K562 (cell line): Measurements from ENCODE around the gene TNFAIP3. TPM values are rescaled to one million over a fixed set of nuclear protein-coding genes. Genes with fewer than 3 reads are reported as not detected.

Experiments used
- ATAC-seq: fragments of 200-7000 bp; cut with Tn5 transposase; 3 replicates; pipeline ENCODE4 v1.9.1; 2020; ENCODE audit warnings: moderate library complexity
- BruUV-seq: library from RNA; stranded (reverse); fragments of 400-500 nt; replicated peaks from 2 replicates; lab custom pipeline; 2021; lab: Mats Ljungman, UMichigan
- CTCF ChIA-PET: fragments of 300-600 bp; formaldehyde crosslinking; extraction: SDS; loops from one replicate; lab custom pipeline; 2021; ENCODE audit warnings: low intra/inter-chr PET ratio; lab: Yijun Ruan, JAX
- POLR2A ChIA-PET: fragments of 300-600, 350-650 bp; sonication (Branson Sonifier 250); formaldehyde crosslinking; extraction: SDS; loops from one replicate; lab custom pipeline; 2021; ENCODE audit warnings: antibody characterized with exemption, inconsistent platforms; lab: Yijun Ruan, JAX
- DNase-seq, 4 experiments: peaks; one replicate each; pipeline versions ENCODE4 v3.0.0 to v3.0.0-alpha.2; 2011 to 2018; ENCODE audit warnings: low spot score in 3 of 4, mixed read lengths in 3 of 4; ENCODE audit errors: extremely low read depth in 1 of 4
- FAIRE-seq: peaks from 2 replicates; lab custom pipeline; 2011; peaks lifted over from hg19 to GRCh38; lab: Jason Lieb, UNC
- H2AFZ ChIP-seq: 2 replicates; pipeline ENCODE4 v1.6.0; 2011; ENCODE audit warnings: low read depth, low read length, control low read depth, inconsistent platforms
- H3K27ac ChIP-seq: fragments of 200-600 bp; 3 replicates; pipeline ENCODE4 v1.8.0; 2011; ENCODE audit warnings: low read depth, mild to moderate bottlenecking, control low read depth, inconsistent platforms, low read length, moderate library complexity, mixed read lengths; ENCODE audit errors: extremely low read depth
- H3K27me3 ChIP-seq, 2 experiments: fragments of 300-600 bp in 1 of 2; 2 replicates in 1 of 2; 3 replicates in 1 of 2; pipeline versions ENCODE4 v1.6.0 to v1.8.0; 2011; ENCODE audit warnings: inconsistent platforms in 2 of 2, low read length in 2 of 2, mild to moderate bottlenecking in 1 of 2, mixed read lengths in 1 of 2, moderate library complexity in 1 of 2; ENCODE audit not compliant: control insufficient read depth in 2 of 2, insufficient read depth in 2 of 2
- H3K36me3 ChIP-seq: fragments of 300-600 bp; 3 replicates; pipeline ENCODE4 v1.8.0; 2011; ENCODE audit warnings: mild to moderate bottlenecking, low read length, inconsistent platforms; ENCODE audit not compliant: control insufficient read depth, insufficient read depth
- H3K4me1 ChIP-seq, 2 experiments: fragments of 200-600 bp in 1 of 2; replicated peaks in 1 of 2; 2 replicates in 1 of 2; 3 replicates in 1 of 2; pipeline versions ENCODE4 v1.5.1 to v1.8.0; 2011; ENCODE audit warnings: inconsistent platforms in 2 of 2, low read length in 2 of 2, mild to moderate bottlenecking in 1 of 2, mixed read lengths in 1 of 2, moderate library complexity in 1 of 2; ENCODE audit not compliant: control insufficient read depth in 2 of 2, insufficient read depth in 2 of 2
- H3K4me2 ChIP-seq: 2 replicates; pipeline ENCODE4 v1.6.1; 2011; ENCODE audit warnings: low read length, control low read depth, inconsistent platforms, mixed read lengths; ENCODE audit not compliant: insufficient read depth
- H3K4me3 ChIP-seq: fragments of 200-600 bp; sonication (generic), shearing (Covaris generic); 2 replicates; pipeline ENCODE4 v1.5.1; 2016; ENCODE audit warnings: control low read depth, inconsistent platforms
- H3K79me2 ChIP-seq: fragments of 200-600 bp; 3 replicates; pipeline ENCODE4 v1.8.0; 2011; ENCODE audit warnings: low read length, inconsistent platforms; ENCODE audit not compliant: control insufficient read depth, insufficient read depth
- H3K9ac ChIP-seq, 2 experiments: 2 replicates each; pipeline versions ENCODE4 v1.6.0 to v1.6.1; 2011; ENCODE audit warnings: low read depth in 2 of 2, low read length in 2 of 2, control low read depth in 1 of 2, inconsistent platforms in 1 of 2, mild to moderate bottlenecking in 1 of 2, mixed read lengths in 1 of 2; ENCODE audit not compliant: insufficient read depth in 1 of 2
- H3K9me1 ChIP-seq: one replicate; pipeline ENCODE4 v1.6.0; 2011; ENCODE audit warnings: inconsistent platforms, mild to moderate bottlenecking, low read length, moderate library complexity; ENCODE audit not compliant: control insufficient read depth, insufficient read depth
- H3K9me3 ChIP-seq: replicated peaks from 2 replicates; pipeline ENCODE4 v1.5.1; 2011; ENCODE audit warnings: low read depth, low read length, inconsistent platforms; ENCODE audit not compliant: control insufficient read depth, insufficient read depth
- H4K20me1 ChIP-seq: replicated peaks from 2 replicates; pipeline ENCODE4 v1.6.1; 2011; ENCODE audit warnings: low read length, inconsistent platforms, mixed read lengths; ENCODE audit not compliant: control insufficient read depth, insufficient read depth
- ETV1 ChIP-seq: fragments of 450-650 bp; conservative IDR thresholded peaks from 2 replicates; pipeline ENCODE4 v1.6.1; 2016; ENCODE audit warnings: missing genetic modification characterization, control low read depth, low read depth, missing compliant biosample characterization
- GTF2F1 ChIP-seq: IDR thresholded peaks from 2 replicates; pipeline ENCODE4 v1.6.1; 2011; ENCODE audit warnings: low read depth, low read length, improper control_type of control experiment
- MEIS2 ChIP-seq: fragments of 450-650 bp; IDR thresholded peaks from 2 replicates; pipeline ENCODE4 v1.6.1; 2014; ENCODE audit warnings: mild to moderate bottlenecking; ENCODE audit not compliant: partially characterized antibody
- NR2C2 ChIP-seq, 2 experiments: fragments of 200-800 bp in 1 of 2; sonication (Bioruptor generic) in 1 of 2; sonication (generic) in 1 of 2; formaldehyde crosslinking in 1 of 2; IDR thresholded peaks; 2 replicates each; pipeline versions ENCODE4 v1.6.1 to v1.8.0; 2016 to 2022; ENCODE audit warnings: mild to moderate bottlenecking in 1 of 2, missing compliant biosample characterization in 1 of 2, missing genetic modification characterization in 1 of 2, missing genetic modification reagents in 1 of 2
- TCFL5 ChIP-seq: fragments of 250-450 bp; sonication (Bioruptor Pico); conservative IDR thresholded peaks from 2 replicates; pipeline ENCODE4 v1.6.1; 2021; ENCODE audit warnings: mild to moderate bottlenecking, moderate library complexity, matching md5 sums
- ZNF384 ChIP-seq: IDR thresholded peaks from 2 replicates; pipeline ENCODE4 v1.6.1; 2012; ENCODE audit warnings: low read depth, low read length, improper control_type of control experiment
- ZNF764 ChIP-seq: fragments of 250-450 bp; sonication (Bioruptor Pico); IDR thresholded peaks from 2 replicates; pipeline ENCODE4 v1.4.0; 2020; ENCODE audit warnings: low read depth, mild to moderate bottlenecking, moderate library complexity
- WGBS: fragments of 100-300 bp; shearing (Covaris generic); methylation state at CpG from one replicate; pipeline ENCODE4 v1.1.6; 2016; ENCODE audit warnings: low coverage, mixed read lengths; ENCODE audit not compliant: insufficient coverage; ENCODE audit errors: missing lambda C conversion rate; 5-methylcytosine and 5-hydroxymethylcytosine counted together
- in situ Hi-C: fragments of 300-500 bp; cut with MboI; formaldehyde crosslinking; loops from 4 replicates; pipeline ENCODE4 v1.15.0; 2018; ENCODE audit warnings: inconsistent platforms, mixed read lengths
- intact Hi-C: fragments of 100-400 bp; cut with micrococcal nuclease; formaldehyde crosslinking; loops from 2 replicates; pipeline ENCODE4 v1.14.2; 2022
- polyA plus RNA-seq, 8 experiments: library from polyadenylated mRNA; depleted of rRNA in 4 of 8; stranded (reverse) in 5 of 8; unstranded in 3 of 8; fragments of >200 nt; fragmentation: Nextera tagmentation in 2 of 8; fragmentation: Illumina TruSeq in 1 of 8; extraction: Ambion mirVana in 2 of 8; extraction: Trizol in 1 of 8; gene quantifications; 2 replicates each; pipeline versions ENCODE4 v1.2.1 to v1.2.3, GENCODE V29; 2011 to 2014; ENCODE audit warnings: inconsistent platforms in 1 of 8, missing spikeins in 1 of 8
- total RNA-seq, 7 experiments: library from RNA; depleted of rRNA in 6 of 7; stranded (reverse); fragments of >200 nt in 6 of 7; fragmentation: Illumina TruSeq in 2 of 7; extraction: Trizol in 2 of 7; gene quantifications; 2 replicates each; pipeline versions ENCODE4 v1.2.1 to v1.2.3, GENCODE V29; 2011 to 2021; ENCODE audit warnings: low replicate concordance in 1 of 7
- TF ChIP-seq, protein P1 (sequence below): fragments of 250-450 bp; sonication (Bioruptor Pico); IDR thresholded peaks from 2 replicates; pipeline ENCODE4 v1.5.0; 2020; ENCODE audit warnings: mild to moderate bottlenecking, borderline replicate concordance
- TF ChIP-seq, protein P2 (sequence below): sonication (generic); formaldehyde crosslinking; IDR thresholded peaks from 2 replicates; pipeline ENCODE4 v1.8.1; 2023; ENCODE audit warnings: mild to moderate bottlenecking, missing genetic modification reagents

TNFAIP3 gene
- total and polyA plus RNA-seq, 9 of the 15 experiments (the other 6 are each of a cell fraction or from before 2014, with no cell fraction given) = 0.79 to 17.0 (median 6.4) TPM

DNA sequence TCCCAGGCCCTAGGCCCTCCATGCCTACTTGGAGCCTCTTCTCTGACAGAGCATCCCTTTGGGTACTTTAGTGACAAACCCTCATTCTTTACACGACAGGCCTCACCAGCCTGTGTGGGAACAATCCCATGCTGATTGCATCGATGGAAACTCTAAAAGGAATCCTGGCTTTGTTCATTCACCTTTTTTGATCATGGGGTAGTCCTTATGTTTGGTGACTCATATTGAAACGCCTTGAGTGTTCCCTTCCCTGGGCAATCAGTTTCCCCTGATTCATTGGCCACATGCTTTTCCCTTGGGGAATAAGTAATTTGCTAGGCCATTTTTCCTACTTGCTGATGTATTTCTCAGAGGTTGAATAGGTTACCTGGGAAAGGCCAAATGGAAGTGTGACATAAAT, 14.7 kb upstream of the TNFAIP3 start (continued):
- TF ChIP-seq, protein P1, sequence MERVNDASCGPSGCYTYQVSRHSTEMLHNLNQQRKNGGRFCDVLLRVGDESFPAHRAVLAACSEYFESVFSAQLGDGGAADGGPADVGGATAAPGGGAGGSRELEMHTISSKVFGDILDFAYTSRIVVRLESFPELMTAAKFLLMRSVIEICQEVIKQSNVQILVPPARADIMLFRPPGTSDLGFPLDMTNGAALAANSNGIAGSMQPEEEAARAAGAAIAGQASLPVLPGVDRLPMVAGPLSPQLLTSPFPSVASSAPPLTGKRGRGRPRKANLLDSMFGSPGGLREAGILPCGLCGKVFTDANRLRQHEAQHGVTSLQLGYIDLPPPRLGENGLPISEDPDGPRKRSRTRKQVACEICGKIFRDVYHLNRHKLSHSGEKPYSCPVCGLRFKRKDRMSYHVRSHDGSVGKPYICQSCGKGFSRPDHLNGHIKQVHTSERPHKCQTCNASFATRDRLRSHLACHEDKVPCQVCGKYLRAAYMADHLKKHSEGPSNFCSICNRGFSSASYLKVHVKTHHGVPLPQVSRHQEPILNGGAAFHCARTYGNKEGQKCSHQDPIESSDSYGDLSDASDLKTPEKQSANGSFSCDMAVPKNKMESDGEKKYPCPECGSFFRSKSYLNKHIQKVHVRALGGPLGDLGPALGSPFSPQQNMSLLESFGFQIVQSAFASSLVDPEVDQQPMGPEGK (CRISPR knock-in tag) = no peak

DNA sequence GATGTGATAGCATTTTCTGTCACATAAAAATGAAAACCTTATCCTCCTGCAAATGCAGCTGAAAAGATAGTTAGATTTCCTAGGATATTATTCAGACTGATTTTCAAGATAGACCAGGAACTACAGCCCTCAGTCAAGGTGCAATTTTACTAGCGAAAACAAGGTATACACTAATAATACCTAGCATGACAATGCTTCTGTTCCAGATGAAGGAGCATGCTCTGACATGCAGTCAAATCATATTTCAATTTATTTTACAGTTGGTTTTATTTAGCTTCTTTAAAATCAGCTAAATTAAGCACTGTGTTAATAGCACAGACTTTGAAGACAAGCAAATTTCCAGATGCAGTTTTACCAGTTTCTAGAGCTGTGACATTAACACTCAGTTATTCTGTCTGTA, 14.2 kb upstream of the TNFAIP3 start:
- Histone ChIP-seq H3K79me2 (no peaks in the 10 kb centered on the region), H3K9ac (no peak overlapping the region), H3K36me3 (peaks cover 4% of the 10 kb centered on the region; the same call in 1 of the 3 replicates), H2AFZ (0 out of 2 replicates have a peak overlapping the region, but pooled peaks have one; percentile 22), H3K4me3 (no peak overlapping the region), H4K20me1 (no peaks in the 10 kb centered on the region), H3K4me2 (no peak overlapping the region), H3K4me1 (peaks cover 7 to 31% of the 10 kb centered on the region in 2 experiments; a peak in 3 of 5 replicates), H3K27me3 (no peaks in the 10 kb centered on the region), H3K27ac (no peak overlapping the region), H3K9me1 (no peaks in the 10 kb centered on the region), H3K9me3 (peaks cover 17% of the 10 kb centered on the region)
- ATAC-seq = no peak
- no TSS peak for BruUV-seq
- intact Hi-C loops (no loop called here), in situ Hi-C loops (no loop called here)
- no peak for FAIRE-seq
- TF ChIP-seq ZNF764 (CRISPR knock-in tag) (no peak), MEIS2 (no peak), TCFL5 (CRISPR knock-in tag) (no peak), ZNF384 (no peak), NR2C2 (CRISPR knock-in tag; IDR thresholded peaks at IDR 0.05) (no peak), NR2C2 (tag; IDR thresholded peaks at IDR 0.05) (no peak), ETV1 (tag) (no peak), GTF2F1 (no peak)
- TF ChIP-seq, protein P2, sequence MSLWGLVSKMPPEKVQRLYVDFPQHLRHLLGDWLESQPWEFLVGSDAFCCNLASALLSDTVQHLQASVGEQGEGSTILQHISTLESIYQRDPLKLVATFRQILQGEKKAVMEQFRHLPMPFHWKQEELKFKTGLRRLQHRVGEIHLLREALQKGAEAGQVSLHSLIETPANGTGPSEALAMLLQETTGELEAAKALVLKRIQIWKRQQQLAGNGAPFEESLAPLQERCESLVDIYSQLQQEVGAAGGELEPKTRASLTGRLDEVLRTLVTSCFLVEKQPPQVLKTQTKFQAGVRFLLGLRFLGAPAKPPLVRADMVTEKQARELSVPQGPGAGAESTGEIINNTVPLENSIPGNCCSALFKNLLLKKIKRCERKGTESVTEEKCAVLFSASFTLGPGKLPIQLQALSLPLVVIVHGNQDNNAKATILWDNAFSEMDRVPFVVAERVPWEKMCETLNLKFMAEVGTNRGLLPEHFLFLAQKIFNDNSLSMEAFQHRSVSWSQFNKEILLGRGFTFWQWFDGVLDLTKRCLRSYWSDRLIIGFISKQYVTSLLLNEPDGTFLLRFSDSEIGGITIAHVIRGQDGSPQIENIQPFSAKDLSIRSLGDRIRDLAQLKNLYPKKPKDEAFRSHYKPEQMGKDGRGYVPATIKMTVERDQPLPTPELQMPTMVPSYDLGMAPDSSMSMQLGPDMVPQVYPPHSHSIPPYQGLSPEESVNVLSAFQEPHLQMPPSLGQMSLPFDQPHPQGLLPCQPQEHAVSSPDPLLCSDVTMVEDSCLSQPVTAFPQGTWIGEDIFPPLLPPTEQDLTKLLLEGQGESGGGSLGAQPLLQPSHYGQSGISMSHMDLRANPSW (CRISPR knock-in tag) = no peak
- WGBS = 80% methylated on average over 1 of the region's 1 CpG
- ChIA-PET POLR2A (no interaction called here), CTCF (no interaction called here)
- no peak for DNase-seq
